Activated naive CD4-positive, alpha-beta T cell treated with anti-CD3 and anti-CD28 coated beads, Interleukin-2, amount 50 U/mL, for 24 hours (primary cell): ENCODE measurements around the gene PCDHA5.
"Not testable (repeated sequence)": the region's sequence is repeated elsewhere in the genome, so short reads cannot be mapped to it uniquely, and the experiment has no call there.

ENCODE experiments used
- H3K27ac Mint-ChIP-seq: one replicate; pipeline ENCODE4 v1.8.0; 2021; ENCODE audit warnings: mild to moderate bottlenecking, mixed read lengths
- H3K27me3 Mint-ChIP-seq: one replicate; pipeline ENCODE4 v1.8.0; 2021; ENCODE audit warnings: mixed read lengths
- H3K36me3 Mint-ChIP-seq: one replicate; pipeline ENCODE4 v1.8.0; 2021; ENCODE audit warnings: mixed read lengths
- H3K4me1 Mint-ChIP-seq: one replicate; pipeline ENCODE4 v1.8.0; 2021; ENCODE audit warnings: mixed read lengths
- H3K4me3 Mint-ChIP-seq: one replicate; pipeline ENCODE4 v1.8.0; 2021; ENCODE audit warnings: mild to moderate bottlenecking, mixed read lengths
- H3K9me3 Mint-ChIP-seq: one replicate; pipeline ENCODE4 v1.8.0; 2021; ENCODE audit warnings: mixed read lengths

Gene PCDHA5

DNA sequence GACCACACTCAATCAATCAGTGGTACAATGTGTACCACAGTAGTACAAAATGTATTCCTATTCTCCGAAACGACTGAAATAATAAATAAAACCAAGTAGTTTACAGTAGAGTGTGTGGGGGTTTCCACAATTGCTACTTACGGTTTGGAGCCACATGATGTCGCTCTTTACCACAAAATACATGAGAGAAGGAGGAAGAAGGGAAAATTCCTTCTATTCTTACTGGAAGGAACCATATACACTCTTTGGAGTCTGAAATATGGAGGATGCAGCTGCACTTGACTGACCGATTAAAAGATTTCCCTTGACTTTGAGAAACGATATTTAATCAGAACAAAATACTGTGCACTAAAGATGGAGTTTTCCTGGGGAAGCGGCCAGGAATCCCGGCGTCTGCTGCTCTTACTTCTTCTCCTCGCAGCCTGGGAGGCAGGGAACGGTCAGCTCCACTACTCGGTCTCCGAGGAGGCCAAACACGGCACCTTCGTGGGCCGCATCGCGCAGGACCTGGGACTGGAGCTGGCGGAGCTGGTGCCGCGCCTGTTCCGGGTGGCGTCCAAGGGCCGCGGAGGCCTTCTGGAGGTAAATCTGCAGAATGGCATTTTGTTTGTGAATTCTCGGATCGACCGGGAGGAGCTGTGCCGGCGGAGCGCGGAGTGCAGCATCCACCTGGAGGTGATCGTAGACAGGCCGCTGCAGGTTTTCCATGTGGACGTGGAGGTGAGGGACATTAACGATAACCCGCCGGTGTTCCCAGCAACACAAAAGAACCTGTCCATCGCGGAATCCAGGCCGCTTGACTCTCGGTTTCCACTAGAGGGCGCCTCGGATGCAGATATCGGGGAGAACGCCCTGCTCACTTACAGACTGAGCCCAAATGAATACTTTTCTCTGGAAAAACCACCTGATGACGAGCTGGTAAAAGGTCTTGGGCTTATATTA, 14.3 kb upstream of the PCDHA5 start, which contains the start of gene PCDHA4:
PCDHA4 (plus strand) TSS at position 235 of the 942 bp plus-strand sequence.
- no peak within 1 kb of the TSS for H3K4me3 Mint-ChIP-seq
- peaks cover 12% of the 10 kb centered on the region for H3K36me3 Mint-ChIP-seq
- H3K9me3 Mint-ChIP-seq = peaks cover 20% of the 10 kb centered on the region
- no peaks in the 10 kb centered on the region for H3K4me1 Mint-ChIP-seq
- peaks cover 27% of the 10 kb centered on the region for H3K27me3 Mint-ChIP-seq
- no peak within 1 kb of the TSS for H3K27ac Mint-ChIP-seq

DNA sequence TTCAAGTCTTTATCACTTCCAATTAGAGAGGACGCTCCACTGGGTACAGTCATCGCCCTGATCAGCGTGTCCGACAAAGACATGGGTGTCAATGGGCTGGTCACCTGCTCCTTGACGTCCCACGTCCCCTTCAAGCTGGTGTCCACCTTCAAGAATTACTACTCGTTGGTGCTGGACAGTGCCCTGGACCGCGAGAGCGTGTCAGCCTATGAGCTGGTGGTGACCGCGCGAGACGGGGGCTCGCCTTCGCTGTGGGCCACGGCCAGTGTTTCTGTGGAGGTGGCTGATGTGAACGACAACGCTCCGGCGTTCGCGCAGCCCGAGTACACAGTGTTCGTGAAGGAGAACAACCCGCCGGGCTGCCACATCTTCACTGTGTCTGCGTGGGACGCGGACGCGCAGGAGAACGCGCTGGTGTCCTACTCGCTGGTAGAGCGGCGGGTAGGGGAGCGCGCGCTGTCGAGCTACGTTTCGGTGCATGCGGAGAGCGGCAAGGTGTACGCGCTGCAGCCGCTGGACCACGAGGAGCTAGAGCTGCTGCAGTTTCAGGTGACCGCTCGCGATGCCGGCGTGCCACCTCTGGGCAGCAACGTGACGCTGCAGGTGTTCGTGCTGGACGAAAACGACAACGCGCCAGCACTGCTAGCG, 13.0 kb upstream of the PCDHA5 start:
- Mint-ChIP-seq H3K36me3 (peaks cover 15% of the 10 kb centered on the region), H3K9me3 (peaks cover 30% of the 10 kb centered on the region), H3K27me3 (peaks cover 32% of the 10 kb centered on the region)
- not testable (repeated sequence) for H3K4me3 Mint-ChIP-seq, H3K4me1 Mint-ChIP-seq, H3K27ac Mint-ChIP-seq

DNA sequence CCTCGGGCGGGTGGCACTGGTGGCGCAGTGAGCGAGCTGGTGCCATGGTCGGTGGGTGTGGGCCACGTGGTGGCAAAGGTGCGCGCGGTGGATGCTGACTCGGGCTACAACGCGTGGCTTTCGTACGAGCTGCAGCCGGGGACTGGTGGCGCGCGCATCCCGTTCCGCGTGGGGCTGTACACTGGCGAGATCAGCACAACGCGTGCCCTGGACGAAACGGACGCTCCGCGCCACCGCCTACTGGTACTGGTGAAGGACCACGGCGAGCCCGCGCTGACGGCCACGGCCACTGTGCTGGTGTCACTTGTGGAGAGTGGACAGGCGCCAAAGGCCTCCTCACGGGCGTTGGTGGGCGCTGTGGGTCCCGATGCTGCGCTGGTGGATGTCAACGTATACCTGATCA, 12.5 kb upstream of the PCDHA5 start:
- Mint-ChIP-seq H3K27me3 (peaks cover 28% of the 10 kb centered on the region), H3K27ac (no peak overlapping the region), H3K4me3 (no peak overlapping the region)

DNA sequence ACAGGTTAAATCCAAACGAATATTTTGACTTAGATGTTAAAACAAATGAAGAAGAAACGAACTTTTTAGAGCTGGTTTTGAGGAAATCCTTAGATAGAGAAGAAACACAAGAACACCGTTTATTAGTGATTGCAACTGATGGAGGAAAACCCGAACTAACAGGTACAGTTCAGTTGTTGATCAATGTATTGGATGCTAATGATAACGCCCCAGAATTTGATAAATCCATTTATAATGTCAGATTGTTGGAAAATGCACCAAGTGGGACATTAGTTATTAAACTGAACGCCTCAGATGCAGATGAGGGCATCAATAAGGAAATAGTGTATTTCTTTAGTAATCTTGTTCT, 842 bp downstream of the PCDHA5 start:
- H3K27ac Mint-ChIP-seq = no peak overlapping the region
- peaks cover 19% of the 10 kb centered on the region for H3K9me3 Mint-ChIP-seq
- H3K4me1 Mint-ChIP-seq = no peaks in the 10 kb centered on the region
- H3K27me3 Mint-ChIP-seq = peaks cover 31% of the 10 kb centered on the region
- H3K4me3 Mint-ChIP-seq = no peak overlapping the region
- peaks cover 6% of the 10 kb centered on the region for H3K36me3 Mint-ChIP-seq

More for the DNA sequence above, 12.5 kb upstream of the PCDHA5 start:
- H3K9me3 Mint-ChIP-seq = peaks cover 25% of the 10 kb centered on the region
- no peaks in the 10 kb centered on the region for H3K4me1 Mint-ChIP-seq
- H3K36me3 Mint-ChIP-seq = peaks cover 14% of the 10 kb centered on the region

DNA sequence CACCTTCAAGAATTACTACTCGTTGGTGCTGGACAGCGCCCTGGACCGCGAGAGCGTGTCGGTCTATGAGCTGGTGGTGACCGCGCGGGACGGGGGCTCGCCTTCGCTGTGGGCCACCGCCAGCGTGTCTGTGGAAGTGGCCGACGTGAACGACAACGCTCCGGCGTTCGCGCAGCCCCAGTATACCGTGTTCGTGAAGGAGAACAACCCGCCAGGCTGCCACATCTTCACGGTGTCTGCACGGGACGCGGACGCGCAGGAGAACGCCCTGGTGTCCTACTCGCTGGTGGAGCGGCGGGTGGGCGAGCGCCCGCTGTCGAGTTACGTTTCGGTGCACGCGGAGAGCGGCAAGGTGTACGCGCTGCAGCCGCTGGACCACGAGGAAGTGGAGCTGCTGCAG, 1.6 kb downstream of the PCDHA5 start:
- not testable (repeated sequence) for H3K27ac Mint-ChIP-seq, H3K4me1 Mint-ChIP-seq, H3K4me3 Mint-ChIP-seq, H3K36me3 Mint-ChIP-seq
- H3K27me3 Mint-ChIP-seq = peaks cover 32% of the 10 kb centered on the region
- H3K9me3 Mint-ChIP-seq = peaks cover 13% of the 10 kb centered on the region

DNA sequence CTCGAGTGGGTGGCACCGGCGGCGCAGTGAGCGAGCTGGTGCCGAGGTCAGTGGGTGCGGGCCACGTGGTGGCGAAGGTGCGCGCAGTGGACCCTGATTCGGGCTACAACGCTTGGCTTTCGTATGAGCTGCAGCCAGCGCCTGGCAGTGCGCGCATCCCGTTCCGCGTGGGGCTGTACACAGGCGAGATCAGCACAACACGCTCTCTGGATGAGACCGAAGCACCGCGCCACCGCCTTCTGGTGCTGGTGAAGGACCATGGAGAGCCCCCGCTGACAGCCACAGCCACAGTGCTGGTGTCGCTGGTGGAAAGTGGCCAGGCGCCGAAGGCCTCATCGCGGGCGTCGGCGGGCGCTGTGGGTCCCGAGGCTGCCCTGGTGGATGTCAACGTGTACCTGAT, 2.1 kb downstream of the PCDHA5 start:
- H3K36me3 Mint-ChIP-seq = peaks cover 8% of the 10 kb centered on the region
- H3K9me3 Mint-ChIP-seq = peaks cover 11% of the 10 kb centered on the region
- H3K27me3 Mint-ChIP-seq = peaks cover 31% of the 10 kb centered on the region
- no peak overlapping the region for H3K4me3 Mint-ChIP-seq
- no peak overlapping the region for H3K27ac Mint-ChIP-seq
- no peaks in the 10 kb centered on the region for H3K4me1 Mint-ChIP-seq

DNA sequence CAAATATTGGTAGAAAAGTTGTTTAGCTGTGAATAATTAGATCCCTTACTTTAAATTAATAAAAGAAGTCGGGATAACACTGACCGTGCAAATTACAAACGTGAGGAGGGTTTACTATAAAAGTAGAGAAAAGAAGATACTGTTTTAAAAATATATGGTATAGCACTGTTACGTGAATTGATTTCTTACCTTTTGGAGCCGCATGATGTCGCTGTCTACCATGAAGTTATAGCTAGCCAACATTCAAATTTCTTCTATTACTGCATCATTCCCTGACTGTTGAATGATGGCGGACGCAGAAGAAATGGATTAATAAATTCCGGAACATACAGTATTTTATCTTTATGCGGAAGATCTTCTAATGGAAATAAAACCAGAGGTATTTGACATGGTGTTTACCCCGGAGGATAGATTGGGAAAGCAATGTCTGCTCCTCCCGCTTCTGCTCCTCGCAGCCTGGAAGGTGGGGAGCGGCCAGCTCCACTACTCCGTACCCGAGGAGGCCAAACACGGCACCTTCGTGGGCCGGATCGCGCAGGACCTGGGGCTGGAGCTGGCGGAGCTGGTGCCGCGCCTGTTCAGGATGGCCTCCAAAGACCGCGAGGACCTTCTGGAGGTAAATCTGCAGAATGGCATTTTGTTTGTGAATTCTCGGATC, 6.4 kb downstream of the PCDHA5 start, which contains the start of gene PCDHA6:
PCDHA6 (plus strand) TSS at position 257 of the 658 bp plus-strand sequence; CDS start at position 389, 132 bp downstream.
- Mint-ChIP-seq H3K27ac (no peak within 1 kb of the TSS), H3K36me3 (peaks cover 18% of the 10 kb centered on the region), H3K4me1 (no peaks in the 10 kb centered on the region), H3K4me3 (no peak within 1 kb of the TSS), H3K27me3 (peaks cover 43% of the 10 kb centered on the region), H3K9me3 (peaks cover 16% of the 10 kb centered on the region)

DNA sequence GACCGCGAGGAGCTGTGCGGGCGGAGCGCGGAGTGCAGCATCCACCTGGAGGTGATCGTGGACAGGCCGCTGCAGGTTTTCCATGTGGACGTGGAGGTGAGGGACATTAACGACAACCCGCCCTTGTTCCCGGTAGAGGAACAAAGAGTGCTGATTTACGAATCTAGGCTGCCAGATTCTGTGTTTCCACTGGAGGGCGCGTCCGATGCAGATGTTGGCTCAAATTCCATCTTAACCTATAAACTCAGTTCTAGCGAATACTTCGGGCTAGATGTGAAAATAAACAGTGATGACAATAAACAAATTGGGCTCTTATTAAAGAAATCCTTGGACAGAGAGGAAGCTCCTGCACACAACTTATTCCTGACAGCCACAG, 6.9 kb downstream of the PCDHA5 start:
- Mint-ChIP-seq H3K27ac (no peak overlapping the region), H3K4me3 (no peak overlapping the region), H3K27me3 (peaks cover 47% of the 10 kb centered on the region), H3K9me3 (peaks cover 21% of the 10 kb centered on the region), H3K4me1 (no peaks in the 10 kb centered on the region), H3K36me3 (peaks cover 21% of the 10 kb centered on the region)

DNA sequence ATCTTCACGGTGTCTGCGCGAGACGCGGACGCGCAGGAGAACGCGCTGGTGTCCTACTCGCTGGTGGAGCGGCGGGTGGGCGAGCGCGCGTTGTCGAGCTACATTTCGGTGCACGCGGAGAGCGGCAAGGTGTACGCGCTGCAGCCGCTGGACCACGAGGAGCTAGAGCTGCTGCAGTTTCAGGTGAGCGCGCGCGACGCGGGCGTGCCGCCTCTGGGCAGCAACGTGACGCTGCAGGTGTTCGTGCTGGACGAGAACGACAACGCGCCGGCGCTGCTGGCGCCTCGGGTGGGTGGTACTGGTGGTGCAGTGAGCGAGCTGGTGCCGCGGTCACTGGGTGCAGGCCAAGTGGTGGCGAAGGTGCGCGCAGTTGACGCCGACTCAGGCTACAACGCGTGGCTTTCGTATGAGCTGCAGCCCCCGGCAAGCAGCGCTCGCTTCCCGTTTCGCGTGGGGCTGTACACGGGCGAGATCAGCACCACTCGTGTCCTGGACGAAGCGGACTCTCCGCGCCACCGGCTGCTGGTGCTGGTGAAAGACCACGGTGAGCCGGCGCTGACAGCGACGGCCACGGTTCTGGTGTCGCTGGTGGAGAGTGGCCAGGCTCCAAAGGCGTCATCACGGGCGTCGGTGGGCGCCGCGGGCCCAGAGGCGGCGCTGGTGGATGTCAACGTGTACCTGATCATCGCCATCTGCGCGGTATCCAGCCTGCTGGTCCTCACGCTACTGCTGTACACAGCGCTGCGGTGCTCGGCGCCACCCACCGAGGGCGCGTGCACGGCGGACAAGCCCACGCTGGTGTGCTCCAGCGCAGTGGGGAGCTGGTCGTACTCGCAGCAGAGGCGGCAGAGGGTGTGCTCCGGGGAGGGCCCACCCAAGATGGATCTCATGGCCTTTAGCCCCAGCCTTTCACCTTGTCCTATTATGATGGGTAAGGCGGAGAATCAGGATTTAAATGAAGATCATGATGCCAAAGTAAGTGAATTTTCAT, 8.4 kb downstream of the PCDHA5 start:
- not testable (repeated sequence) for H3K27ac Mint-ChIP-seq, H3K4me1 Mint-ChIP-seq, H3K4me3 Mint-ChIP-seq
- H3K27me3 Mint-ChIP-seq = peaks cover 57% of the 10 kb centered on the region
- peaks cover 24% of the 10 kb centered on the region for H3K36me3 Mint-ChIP-seq
- H3K9me3 Mint-ChIP-seq = peaks cover 25% of the 10 kb centered on the region

DNA sequence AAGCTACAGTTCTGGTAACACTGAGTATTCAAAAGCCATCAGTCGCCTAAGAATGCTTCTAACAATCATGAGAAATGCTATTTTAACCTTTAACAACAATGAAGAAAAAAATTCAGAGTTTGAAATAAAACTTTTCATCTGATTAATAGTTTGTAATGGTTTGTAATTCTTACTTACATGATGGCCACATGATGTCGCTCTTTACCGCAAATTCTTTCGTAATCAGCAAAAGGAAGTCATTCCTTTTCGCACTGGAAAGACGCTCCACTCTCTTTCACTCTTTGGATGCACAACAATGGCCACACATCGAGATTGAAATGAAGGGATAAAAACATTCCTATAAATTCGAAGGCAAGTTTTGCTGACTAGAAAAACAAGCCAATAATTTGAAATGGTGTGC, 12.6 kb downstream of the PCDHA5 start, which contains the start of gene PCDHA7:
PCDHA7 (plus strand) TSS at position 277 of the 400 bp plus-strand sequence; CDS start at position 392, 115 bp downstream.
- peaks cover 13% of the 10 kb centered on the region for H3K9me3 Mint-ChIP-seq
- H3K27me3 Mint-ChIP-seq = peaks cover 36% of the 10 kb centered on the region
- no peaks in the 10 kb centered on the region for H3K4me1 Mint-ChIP-seq
- no peak within 1 kb of the TSS for H3K4me3 Mint-ChIP-seq
- no peak within 1 kb of the TSS for H3K27ac Mint-ChIP-seq
- peaks cover 13% of the 10 kb centered on the region for H3K36me3 Mint-ChIP-seq

DNA sequence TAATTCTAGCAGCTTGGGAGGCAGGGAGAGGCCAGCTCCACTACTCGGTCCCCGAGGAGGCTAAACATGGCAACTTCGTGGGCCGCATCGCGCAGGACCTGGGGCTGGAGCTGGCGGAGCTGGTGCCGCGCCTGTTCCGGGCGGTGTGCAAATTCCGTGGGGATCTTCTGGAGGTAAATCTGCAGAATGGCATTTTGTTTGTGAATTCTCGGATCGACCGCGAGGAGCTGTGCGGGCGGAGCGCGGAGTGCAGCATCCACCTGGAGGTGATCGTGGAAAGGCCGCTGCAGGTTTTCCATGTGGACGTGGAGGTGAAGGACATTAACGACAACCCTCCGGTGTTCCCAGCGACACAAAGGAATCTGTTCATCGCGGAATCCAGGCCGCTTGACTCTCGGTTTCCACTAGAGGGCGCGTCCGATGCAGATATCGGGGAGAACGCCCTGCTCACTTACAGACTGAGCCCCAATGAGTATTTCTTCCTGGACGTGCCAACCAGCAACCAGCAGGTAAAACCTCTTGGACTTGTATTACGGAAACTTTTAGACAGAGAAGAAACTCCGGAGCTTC, 13.1 kb downstream of the PCDHA5 start:
- peaks cover 13% of the 10 kb centered on the region for H3K36me3 Mint-ChIP-seq
- not testable (repeated sequence) for H3K4me3 Mint-ChIP-seq, H3K4me1 Mint-ChIP-seq, H3K27ac Mint-ChIP-seq
- H3K27me3 Mint-ChIP-seq = peaks cover 36% of the 10 kb centered on the region
- peaks cover 15% of the 10 kb centered on the region for H3K9me3 Mint-ChIP-seq

DNA sequence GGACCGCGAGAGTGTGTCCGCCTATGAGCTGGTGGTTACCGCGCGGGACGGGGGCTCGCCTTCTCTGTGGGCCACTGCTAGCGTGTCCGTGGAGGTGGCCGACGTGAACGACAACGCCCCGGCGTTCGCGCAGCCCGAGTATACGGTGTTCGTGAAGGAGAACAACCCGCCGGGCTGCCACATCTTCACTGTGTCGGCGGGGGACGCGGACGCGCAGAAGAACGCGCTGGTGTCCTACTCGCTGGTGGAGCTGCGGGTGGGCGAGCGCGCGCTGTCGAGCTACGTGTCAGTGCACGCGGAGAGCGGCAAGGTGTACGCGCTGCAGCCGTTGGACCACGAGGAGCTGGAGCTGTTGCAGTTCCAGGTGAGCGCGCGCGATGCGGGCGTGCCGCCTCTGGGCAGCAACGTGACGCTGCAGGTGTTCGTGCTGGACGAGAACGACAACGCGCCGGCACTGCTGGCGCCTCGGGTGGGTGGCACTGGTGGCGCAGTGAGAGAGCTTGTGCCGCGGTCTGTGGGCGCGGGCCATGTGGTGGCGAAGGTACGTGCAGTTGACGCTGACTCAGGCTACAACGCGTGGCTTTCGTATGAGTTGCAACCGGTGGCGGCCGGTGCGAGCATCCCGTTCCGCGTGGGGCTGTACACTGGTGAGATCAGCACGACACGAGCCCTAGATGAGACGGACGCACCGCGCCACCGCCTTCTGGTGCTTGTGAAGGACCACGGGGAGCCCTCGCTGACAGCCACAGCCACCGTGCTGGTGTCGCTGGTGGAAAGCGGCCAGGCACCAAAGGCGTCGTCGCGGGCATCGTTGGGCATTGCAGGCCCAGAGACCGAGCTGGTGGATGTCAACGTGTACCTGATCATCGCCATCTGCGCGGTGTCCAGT, 14.5 kb downstream of the PCDHA5 start:
- Mint-ChIP-seq H3K4me1 (no peaks in the 10 kb centered on the region), H3K27ac (no peak overlapping the region), H3K4me3 (no peak overlapping the region), H3K27me3 (peaks cover 41% of the 10 kb centered on the region), H3K9me3 (peaks cover 24% of the 10 kb centered on the region), H3K36me3 (peaks cover 16% of the 10 kb centered on the region)

DNA sequence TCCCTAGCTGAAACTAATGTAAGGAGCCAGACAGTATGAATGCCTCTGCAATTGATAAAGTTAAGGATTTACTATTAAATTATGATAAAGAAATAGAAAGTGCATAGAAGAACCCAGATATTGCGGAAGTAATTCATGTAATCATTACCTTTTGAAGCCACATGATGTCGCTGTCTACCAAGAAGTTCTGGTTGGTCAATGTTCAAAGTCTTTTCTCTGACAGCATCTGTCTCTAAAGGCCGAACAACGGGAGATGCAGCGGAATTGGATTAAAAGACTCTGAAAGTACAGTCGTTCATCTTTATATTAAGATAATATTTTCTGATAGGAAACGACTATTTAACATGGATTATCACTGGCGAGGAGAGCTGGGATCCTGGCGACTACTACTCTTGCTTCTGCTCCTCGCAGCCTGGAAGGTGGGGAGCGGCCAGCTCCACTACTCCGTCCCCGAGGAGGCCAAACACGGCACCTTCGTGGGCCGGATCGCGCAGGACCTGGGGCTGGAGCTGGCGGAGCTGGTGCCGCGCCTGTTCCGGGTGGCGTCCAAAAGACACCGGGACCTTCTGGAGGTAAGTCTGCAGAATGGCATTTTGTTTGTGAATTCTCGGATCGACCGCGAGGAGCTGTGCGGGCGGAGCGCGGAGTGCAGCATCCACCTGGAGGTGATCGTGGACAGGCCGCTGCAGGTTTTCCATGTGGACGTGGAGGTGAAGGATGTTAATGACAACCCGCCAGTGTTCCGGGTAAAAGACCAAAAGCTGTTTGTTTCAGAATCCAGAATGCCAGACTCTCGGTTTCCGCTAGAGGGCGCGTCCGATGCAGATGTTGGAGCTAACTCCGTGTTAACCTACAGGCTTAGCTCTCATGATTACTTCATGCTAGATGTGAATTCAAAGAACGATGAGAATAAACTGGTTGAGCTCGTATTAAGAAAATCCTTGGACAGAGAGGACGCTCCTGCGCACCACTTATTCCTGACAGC, 19.9 kb downstream of the PCDHA5 start, which contains the start of gene PCDHA8:
PCDHA8 (plus strand) TSS at position 210 of the 985 bp plus-strand sequence; CDS start at position 345, 135 bp downstream.
- no peak within 1 kb of the TSS for H3K4me3 Mint-ChIP-seq
- peaks cover 10% of the 10 kb centered on the region for H3K9me3 Mint-ChIP-seq
- no peak within 1 kb of the TSS for H3K27ac Mint-ChIP-seq
- peaks cover 6% of the 10 kb centered on the region for H3K36me3 Mint-ChIP-seq
- H3K4me1 Mint-ChIP-seq = no peaks in the 10 kb centered on the region
- H3K27me3 Mint-ChIP-seq = peaks cover 18% of the 10 kb centered on the region
